AG09309 (cell line): ENCODE data around the gene COP1.
"Not testable (repeated sequence)": the region's sequence is repeated elsewhere in the genome, so short reads cannot be mapped to it uniquely, and the experiment has no call there.

Experiments
- DNase-seq: peaks from one replicate; pipeline ENCODE4 v3.0.0-alpha.2; 2010; ENCODE audit warnings: low read depth
- H3K4me3 ChIP-seq: 2 replicates; pipeline ENCODE4 v1.5.1; 2011; ENCODE audit warnings: mild to moderate bottlenecking, low read depth, low read length, moderate library complexity; ENCODE audit not compliant: control insufficient read depth
- CTCF ChIP-seq: IDR thresholded peaks from 2 replicates; pipeline ENCODE4 v1.5.1; 2011; ENCODE audit warnings: mild to moderate bottlenecking, low read depth, low read length, inconsistent platforms; ENCODE audit not compliant: insufficient read depth, control insufficient read depth; ENCODE audit errors: missing control alignments

The COP1 gene

GRCh38 chr1:175984813-175985212 lies 222.3 kb downstream of the COP1 start:
- no peak overlapping the region for H3K4me3 ChIP-seq
- DNase-seq, result no peak
- no peak for TF ChIP-seq CTCF

GRCh38 chr1:175984057-175984812 lies 222.9 kb downstream of the COP1 start:
- no peak overlapping the region for H3K4me3 ChIP-seq
- DNase-seq, result no peak
- no peak for TF ChIP-seq CTCF

DNA sequence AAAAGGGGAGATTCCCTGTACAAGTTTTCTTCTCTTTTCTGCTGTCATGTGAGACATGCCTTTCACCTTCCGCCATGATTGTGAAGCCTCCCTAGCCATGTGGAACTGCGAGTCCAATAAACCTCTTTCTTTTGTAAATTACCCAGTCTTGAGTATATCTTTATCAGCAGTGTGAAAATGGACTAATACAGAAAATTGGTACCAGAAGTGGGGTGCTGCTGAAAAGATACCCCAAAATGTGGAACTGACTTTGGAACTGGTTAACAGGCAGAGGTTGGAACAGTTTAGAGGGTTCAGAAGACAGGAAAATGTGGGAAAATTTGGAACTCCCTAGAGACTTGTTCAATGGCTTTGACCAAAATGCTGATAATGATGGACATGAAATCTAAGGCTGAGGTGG lies 223.7 kb downstream of the COP1 start:
- not testable (repeated sequence) for H3K4me3 ChIP-seq, DNase-seq

DNA sequence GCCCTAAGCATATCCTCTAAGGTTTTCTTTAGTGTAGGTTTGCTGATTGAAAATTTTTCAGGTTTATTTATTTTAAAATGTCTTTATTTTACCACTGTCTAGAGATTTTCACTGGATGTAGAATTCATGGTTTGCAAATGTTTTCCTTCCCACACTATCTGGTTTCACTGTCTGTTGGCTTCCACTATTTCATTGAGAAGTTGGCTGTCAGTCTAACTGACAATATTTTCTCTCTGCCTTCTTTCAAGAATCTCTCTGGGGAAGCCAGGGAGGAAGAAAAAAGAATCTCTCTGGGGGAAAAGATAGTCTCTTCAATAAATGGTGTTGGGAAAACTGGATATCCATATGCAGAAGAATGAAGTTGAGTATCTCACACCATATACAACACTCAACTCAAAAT lies 226.0 kb downstream of the COP1 start:
- no peak overlapping the region for H3K4me3 ChIP-seq
- DNase-seq, result no peak
- TF ChIP-seq CTCF, result no peak

DNA sequence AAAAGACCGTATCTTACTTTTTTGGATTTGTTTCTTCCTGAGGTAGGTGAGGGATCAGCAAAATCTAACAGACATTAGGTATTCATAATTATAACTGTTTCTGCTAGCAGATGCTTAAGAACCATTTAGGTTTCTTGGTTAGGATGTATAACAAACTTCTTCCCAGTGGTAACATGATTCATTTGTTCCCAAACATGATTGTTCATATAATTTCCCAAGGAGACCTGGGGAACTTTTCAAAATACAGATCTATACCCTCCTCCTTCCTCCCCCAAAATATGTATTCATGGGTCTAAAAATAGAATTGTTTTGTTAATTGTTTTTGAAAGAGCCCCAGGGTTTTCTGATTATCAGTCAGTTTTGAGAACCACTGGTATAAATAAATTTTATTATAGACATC lies 228.2 kb downstream of the COP1 start:
- no peak for TF ChIP-seq CTCF
- no peak for DNase-seq
- no peak overlapping the region for H3K4me3 ChIP-seq

GRCh38 chr1:175978476-175978875 lies 228.6 kb downstream of the COP1 start:
- no peak for DNase-seq
- no peak overlapping the region for H3K4me3 ChIP-seq
- no peak for TF ChIP-seq CTCF

DNA sequence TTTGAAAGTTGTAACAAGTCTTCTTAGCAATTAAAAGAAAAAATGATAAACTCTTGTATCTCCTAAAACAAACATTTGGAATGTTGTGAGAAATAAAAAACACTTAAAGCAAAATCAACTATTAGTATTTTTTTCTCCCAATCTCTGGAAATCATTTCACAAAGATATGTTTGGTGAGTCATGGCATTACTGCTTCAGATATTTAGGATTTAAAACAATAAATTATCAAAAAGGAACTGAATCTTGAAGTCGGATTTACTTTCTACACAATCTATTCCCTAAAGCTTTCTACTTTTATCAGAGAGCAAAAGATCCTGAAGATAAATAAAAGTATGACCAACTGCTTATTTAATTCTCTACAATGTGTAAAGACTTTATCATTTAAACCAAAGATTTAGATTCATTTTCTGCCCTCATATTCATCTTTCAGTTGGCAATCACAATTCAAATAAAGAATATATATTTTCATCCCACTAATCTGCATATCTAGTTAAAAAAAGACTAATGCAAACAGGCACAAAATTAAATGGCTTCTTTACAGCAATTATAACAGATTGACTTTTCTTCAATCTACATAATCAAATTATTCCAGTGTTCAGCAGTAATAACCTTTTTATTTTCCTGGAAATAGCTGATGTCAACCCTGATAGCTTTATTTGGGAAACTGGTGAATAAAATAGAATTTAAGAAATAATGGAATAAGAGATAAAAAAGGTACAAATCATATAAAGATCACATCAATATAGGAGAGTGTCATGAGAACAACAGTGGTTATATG lies 230.0 kb downstream of the COP1 start:
- no peak for TF ChIP-seq CTCF
- H3K4me3 ChIP-seq, result no peak overlapping the region
- no peak for DNase-seq
